H1 (cell line): Measurements from ENCODE around the gene USP10.

Source experiments
- CEBPB ChIP-seq: IDR thresholded peaks from 2 replicates; pipeline ENCODE4 v1.6.1; 2012; ENCODE audit warnings: low read depth, low read length
- CTCF ChIP-seq, 3 experiments: IDR thresholded peaks; 1 replicate in 2 of 3; 2 replicates in 1 of 3; pipeline versions ENCODE4 v1.5.1 to v1.6.1; 2011; ENCODE audit warnings: low read length in 3 of 3, mild to moderate bottlenecking in 3 of 3, inconsistent platforms in 2 of 3, low read depth in 1 of 3, moderate library complexity in 1 of 3; ENCODE audit not compliant: insufficient read depth in 1 of 3; ENCODE audit errors: control extremely low read depth in 1 of 3
- EZH2 ChIP-seq: fragments of 200-600 bp; sonication (generic); IDR thresholded peaks from 2 replicates; pipeline ENCODE4 v1.7.1; 2012; ENCODE audit warnings: low read depth, mild to moderate bottlenecking, moderate library complexity, low read length, inconsistent platforms; ENCODE audit not compliant: severe bottlenecking
- PHF8 ChIP-seq: fragments of 200-600 bp; sonication (generic); conservative IDR thresholded peaks from 2 replicates; pipeline ENCODE4 v1.7.1; 2012; ENCODE audit warnings: low read depth, mild to moderate bottlenecking, inconsistent platforms, low read length, moderate library complexity
- POLR2A ChIP-seq, 2 experiments: IDR thresholded peaks; 1 replicate in 1 of 2; 2 replicates in 1 of 2; pipeline ENCODE4 v1.6.1; 2011; ENCODE audit warnings: low read depth in 2 of 2, low read length in 2 of 2, mild to moderate bottlenecking in 2 of 2; ENCODE audit errors: control extremely low read depth in 1 of 2
- SIN3A ChIP-seq, 2 experiments: IDR thresholded peaks in 1 of 2; conservative IDR thresholded peaks in 1 of 2; 2 replicates each; pipeline ENCODE4 v1.6.1; 2011 to 2012; ENCODE audit warnings: low read length in 2 of 2, improper control_type of control experiment in 1 of 2, low read depth in 1 of 2, mild to moderate bottlenecking in 1 of 2
- TAF1 ChIP-seq: IDR thresholded peaks from 2 replicates; pipeline ENCODE4 v1.6.1; 2011; ENCODE audit warnings: mild to moderate bottlenecking, low read depth, low read length
- ZNF274 ChIP-seq: IDR thresholded peaks from 2 replicates; pipeline ENCODE4 v1.7.0; 2012; ENCODE audit warnings: low read length, borderline replicate concordance; ENCODE audit errors: extremely low read depth

GRCh38 chr16:84685210-84685609 is 14.6 kb upstream of the USP10 start:
- TF ChIP-seq CEBPB (no peak), TAF1 (no peak), SIN3A (conservative IDR thresholded peaks at IDR 0.05 in 1 of 2, IDR thresholded peaks at IDR 0.05 in 1 of 2; ENCODE audit: low read depth in 1 of 2, low read length in 2 of 2) (no peak), POLR2A (IDR thresholded peaks at IDR 0.05; ENCODE audit: control extremely low read depth in 1 of 2, low read depth in 2 of 2, low read length in 2 of 2) (no peak), CTCF (IDR thresholded peaks at IDR 0.05; ENCODE audit: control extremely low read depth in 1 of 3, insufficient read depth in 1 of 3, low read depth in 1 of 3, low read length in 3 of 3) (no peak), EZH2 (no peak), PHF8 (no peak), ZNF274 (no peak)
